ENCODE results near the gene SLC6A13. TPM values are rescaled to one million over a fixed set of nuclear protein-coding genes. Genes with fewer than 3 reads are reported as not detected.

Gene SLC6A13
- total RNA-seq, 1 experiment from 2014 or later: 3.5 TPM

GRCh38 chr12:267581-268482 lies 5.2 kb upstream of the SLC6A13 start:
- TF ChIP-seq CTCF (IDR thresholded peaks at IDR 0.05; ENCODE audit: unreplicated experiment): no peak
- no TSS peak for BruUV-seq (replicated peaks)
- intact Hi-C loops (cut with micrococcal nuclease; ENCODE audit: unreplicated experiment): no loop called here

GRCh38 chr12:265096-265495 lies 2.5 kb upstream of the SLC6A13 start:
- Mint-ChIP-seq H3K27ac (ENCODE audit: unreplicated experiment) (no peak overlapping the region), H3K36me3 (ENCODE audit: insufficient read depth, unreplicated experiment) (peaks cover 4% of the 10 kb centered on the region), H3K9me3 (ENCODE audit: low read depth, unreplicated experiment) (no peaks in the 10 kb centered on the region), H3K4me1 (ENCODE audit: low read depth, unreplicated experiment) (no peaks in the 10 kb centered on the region), H3K27me3 (ENCODE audit: unreplicated experiment) (peaks cover 4% of the 10 kb centered on the region), H3K4me3 (ENCODE audit: low read depth, unreplicated experiment) (no peak overlapping the region)
- no peak for DNase-seq
- no peak for TF ChIP-seq CTCF (IDR thresholded peaks at IDR 0.05; ENCODE audit: unreplicated experiment)
- CTCF ChIA-PET: no interaction called here
- intact Hi-C loops (cut with micrococcal nuclease; ENCODE audit: unreplicated experiment): no loop called here
- no TSS peak for BruUV-seq (replicated peaks)

More at GRCh38 chr12:267581-268482, 5.2 kb upstream of the SLC6A13 start:
- no peaks in the 10 kb centered on the region for H3K27me3 Mint-ChIP-seq (ENCODE audit: unreplicated experiment)
- H3K4me1 Mint-ChIP-seq (ENCODE audit: low read depth, unreplicated experiment): no peaks in the 10 kb centered on the region
- H3K27ac Mint-ChIP-seq (ENCODE audit: unreplicated experiment): no peak overlapping the region
- DNase-seq: no peak
- H3K36me3 Mint-ChIP-seq (ENCODE audit: insufficient read depth, unreplicated experiment): peaks cover 6% of the 10 kb centered on the region
- CTCF ChIA-PET: no interaction called here
- H3K9me3 Mint-ChIP-seq (ENCODE audit: low read depth, unreplicated experiment): no peaks in the 10 kb centered on the region
- H3K4me3 Mint-ChIP-seq (ENCODE audit: low read depth, unreplicated experiment): no peak overlapping the region

- H3K36me3 Mint-ChIP-seq (ENCODE audit: insufficient read depth, unreplicated experiment): no peaks in the 10 kb centered on the region
- no peaks in the 10 kb centered on the region for H3K9me3 Mint-ChIP-seq (ENCODE audit: low read depth, unreplicated experiment)
- H3K27me3 Mint-ChIP-seq (ENCODE audit: unreplicated experiment): peaks cover 9% of the 10 kb centered on the region
- BruUV-seq (replicated peaks): no TSS peak
- H3K27ac Mint-ChIP-seq (ENCODE audit: unreplicated experiment): no peak overlapping the region
- no peaks in the 10 kb centered on the region for H3K4me1 Mint-ChIP-seq (ENCODE audit: low read depth, unreplicated experiment)
- CTCF ChIA-PET: no interaction called here
- no peak overlapping the region for H3K4me3 Mint-ChIP-seq (ENCODE audit: low read depth, unreplicated experiment)
- DNase-seq: no peak
- intact Hi-C loops (cut with micrococcal nuclease; ENCODE audit: unreplicated experiment): no loop called here
- TF ChIP-seq CTCF (IDR thresholded peaks at IDR 0.05; ENCODE audit: unreplicated experiment): no peak
These were observed 1.6 kb upstream of the SLC6A13 start for GRCh38 chr12:264269-264668.

GRCh38 chr12:263574-263973 lies 938 bp upstream of the SLC6A13 start:
- intact Hi-C loops (cut with micrococcal nuclease; ENCODE audit: unreplicated experiment): no loop called here
- no peak overlapping the region for H3K4me3 Mint-ChIP-seq (ENCODE audit: low read depth, unreplicated experiment)

More at GRCh38 chr12:263574-263973, 938 bp upstream of the SLC6A13 start:
- CTCF ChIA-PET: no interaction called here
- no peaks in the 10 kb centered on the region for H3K9me3 Mint-ChIP-seq (ENCODE audit: low read depth, unreplicated experiment)
- H3K36me3 Mint-ChIP-seq (ENCODE audit: insufficient read depth, unreplicated experiment): no peaks in the 10 kb centered on the region
- no peaks in the 10 kb centered on the region for H3K4me1 Mint-ChIP-seq (ENCODE audit: low read depth, unreplicated experiment)
- no TSS peak for BruUV-seq (replicated peaks)
- H3K27ac Mint-ChIP-seq (ENCODE audit: unreplicated experiment): no peak overlapping the region
- DNase-seq: no peak
- TF ChIP-seq CTCF (IDR thresholded peaks at IDR 0.05; ENCODE audit: unreplicated experiment): no peak
- H3K27me3 Mint-ChIP-seq (ENCODE audit: unreplicated experiment): peaks cover 13% of the 10 kb centered on the region

Measured in Calu3 (cell line).